Erythroblast (primary cell): ENCODE results near the gene COL25A1.

Source experiments
- DNase-seq, 2 experiments: peaks; one replicate each; lab custom pipeline; 2025; lab: John Stamatoyannopoulos, UW
- GATA1 ChIP-seq: IDR thresholded peaks from 2 replicates; pipeline ENCODE4 v1.6.1; 2011; ENCODE audit warnings: low read depth, mild to moderate bottlenecking, control low read depth, low read length, moderate library complexity
- POLR2A ChIP-seq: IDR thresholded peaks from 2 replicates; pipeline ENCODE4 v1.6.1; 2011; ENCODE audit warnings: mild to moderate bottlenecking, low read length

COL25A1 gene

GRCh38 chr4:109302361-109303139 lies at the start of gene COL25A1:
COL25A1 (minus strand) TSS chr4:109302658.
- no peak for TF ChIP-seq GATA1
- no peak for TF ChIP-seq POLR2A
- DNase-seq, result peak; percentile 5 to 21

GRCh38 chr4:109350121-109350520 lies 47.7 kb upstream of the COL25A1 start:
- TF ChIP-seq GATA1 (no peak), POLR2A (no peak)
- no peak for DNase-seq

- TF ChIP-seq GATA1 (no peak), POLR2A (no peak)
- DNase-seq, result no peak
Observed at GRCh38 chr4:109334129-109335105, 32.0 kb upstream of the COL25A1 start.

GRCh38 chr4:109332926-109333464 lies 30.5 kb upstream of the COL25A1 start:
- DNase-seq, result peak; percentile 5 to 19
- TF ChIP-seq GATA1, result no peak
- no peak for TF ChIP-seq POLR2A

GRCh38 chr4:109327641-109328040 lies 25.2 kb upstream of the COL25A1 start:
- TF ChIP-seq GATA1, result no peak
- no peak for TF ChIP-seq POLR2A

GRCh38 chr4:109325698-109326097 lies 23.2 kb upstream of the COL25A1 start:
- no peak for DNase-seq
- TF ChIP-seq GATA1 (no peak), POLR2A (no peak)

More at GRCh38 chr4:109327641-109328040, 25.2 kb upstream of the COL25A1 start:
- DNase-seq, result no peak

GRCh38 chr4:109323348-109323747 lies 20.9 kb upstream of the COL25A1 start:
- no peak for DNase-seq
- TF ChIP-seq POLR2A (no peak), GATA1 (no peak)

GRCh38 chr4:109321232-109321631 lies 18.8 kb upstream of the COL25A1 start:
- DNase-seq, result no peak
- TF ChIP-seq POLR2A (no peak), GATA1 (no peak)

- no peak for DNase-seq
- no peak for TF ChIP-seq GATA1
- no peak for TF ChIP-seq POLR2A
Observed at GRCh38 chr4:109319684-109320083, 17.2 kb upstream of the COL25A1 start.

- TF ChIP-seq POLR2A, result no peak
- no peak for TF ChIP-seq GATA1
- DNase-seq, result no peak
Observed at GRCh38 chr4:109319156-109319555, 16.7 kb upstream of the COL25A1 start.

- TF ChIP-seq POLR2A, result no peak
- no peak for TF ChIP-seq GATA1
- DNase-seq, result no peak
Observed at GRCh38 chr4:109315818-109316217, 13.4 kb upstream of the COL25A1 start.

- TF ChIP-seq POLR2A, result no peak
- TF ChIP-seq GATA1, result no peak
- DNase-seq, result no peak
Observed at GRCh38 chr4:109315341-109315740, 12.9 kb upstream of the COL25A1 start.
